Activated CD8-positive, alpha-beta memory T cell treated with anti-CD3 and anti-CD28 coated beads for 4 hours (primary cell): ENCODE results near the gene PPFIBP2.

Experiments
- DNase-seq, 2 donors: peaks; one replicate each; pipeline ENCODE4 v3.0.0-alpha.2; 2020; ENCODE audit warnings: low read depth in 2 of 2

PPFIBP2 gene

GRCh38 chr11:7692426-7692825 is 178.6 kb downstream of the PPFIBP2 start:
- no peak for DNase-seq

GRCh38 chr11:7694235-7694634 is 180.4 kb downstream of the PPFIBP2 start:
- DNase-seq: no peak

- no peak for DNase-seq
Observed at GRCh38 chr11:7696424-7696823, 182.6 kb downstream of the PPFIBP2 start.
